Neural progenitor cell (in vitro differentiated cells): ENCODE measurements around the gene CEP120. TPM values are rescaled to one million over a fixed set of nuclear protein-coding genes. Genes with fewer than 3 reads are reported as not detected.
"Not testable (repeated sequence)": the region's sequence is repeated elsewhere in the genome, so short reads cannot be mapped to it uniquely, and the experiment has no call there.

Source experiments
- DNase-seq: peaks from one replicate; pipeline ENCODE4 v3.0.0-alpha.2; 2016; ENCODE audit warnings: low spot score
- H2AFZ ChIP-seq: fragments of 200-600 bp; sonication (generic); replicated peaks from 2 replicates; pipeline ENCODE4 v1.6.1; 2016; ENCODE audit warnings: antibody characterized with exemption
- H3F3A ChIP-seq: fragments of 200-600 bp; sonication (generic); 2 replicates; pipeline ENCODE4 v1.6.1; 2016; ENCODE audit warnings: antibody characterized with exemption, low read depth
- H3K27ac ChIP-seq: fragments of 200-600 bp; sonication (generic); 2 replicates; pipeline ENCODE4 v1.5.1; 2016; ENCODE audit warnings: mild to moderate bottlenecking
- H3K27me3 ChIP-seq: fragments of 200-600 bp; sonication (generic); 2 replicates; pipeline ENCODE4 v1.6.1; 2016; ENCODE audit warnings: mild to moderate bottlenecking, moderate library complexity
- H3K36me3 ChIP-seq: fragments of 200-600 bp; sonication (generic); 2 replicates; pipeline ENCODE4 v1.5.1; 2016
- H3K4me1 ChIP-seq: fragments of 200-600 bp; sonication (generic); 2 replicates; pipeline ENCODE4 v1.6.1; 2016; ENCODE audit warnings: mixed run types
- H3K4me2 ChIP-seq: fragments of 200-600 bp; sonication (generic); 2 replicates; pipeline ENCODE4 v1.6.1; 2016
- H3K4me3 ChIP-seq: fragments of 200-600 bp; sonication (generic); 2 replicates; pipeline ENCODE4 v1.5.1; 2016
- H3K79me2 ChIP-seq: fragments of 200-600 bp; sonication (generic); 2 replicates; pipeline ENCODE4 v1.6.1; 2016; ENCODE audit warnings: low read depth
- H3K9ac ChIP-seq: fragments of 200-600 bp; sonication (generic); 2 replicates; pipeline ENCODE4 v1.6.1; 2016
- H3K9me3 ChIP-seq: fragments of 200-600 bp; sonication (generic); 2 replicates; pipeline ENCODE4 v1.5.1; 2016; ENCODE audit warnings: low read depth
- H4K20me1 ChIP-seq: fragments of 200-600 bp; sonication (generic); 2 replicates; pipeline ENCODE4 v1.6.1; 2016; ENCODE audit warnings: low read depth
- H3K27ac Mint-ChIP-seq: 3 replicates; pipeline ENCODE4 v1.8.0; 2021; ENCODE audit warnings: mixed read lengths
- H3K27me3 Mint-ChIP-seq: 2 replicates; pipeline ENCODE4 v1.8.0; 2022; ENCODE audit warnings: low read depth, mild to moderate bottlenecking, inconsistent platforms, moderate library complexity, mixed read lengths; ENCODE audit not compliant: insufficient read depth
- H3K36me3 Mint-ChIP-seq: 3 replicates; pipeline ENCODE4 v1.8.0; 2021; ENCODE audit warnings: mixed read lengths
- H3K4me1 Mint-ChIP-seq: 3 replicates; pipeline ENCODE4 v1.8.0; 2021; ENCODE audit warnings: mixed read lengths
- H3K4me3 Mint-ChIP-seq: 3 replicates; pipeline ENCODE4 v1.8.0; 2021; ENCODE audit warnings: mild to moderate bottlenecking, moderate library complexity, mixed read lengths
- H3K9me3 Mint-ChIP-seq: 3 replicates; pipeline ENCODE4 v1.8.0; 2020; ENCODE audit warnings: mixed read lengths
- EZH2 ChIP-seq: fragments of 200-600 bp; sonication (generic); IDR thresholded peaks from 2 replicates; pipeline ENCODE4 v1.6.1; 2017; ENCODE audit warnings: antibody characterized with exemption, mild to moderate bottlenecking, moderate library complexity
- EZH2phosphoT487 ChIP-seq: fragments of 200-600 bp; sonication (generic); IDR thresholded peaks from 2 replicates; pipeline ENCODE4 v1.6.1; 2017; ENCODE audit warnings: antibody characterized with exemption
- total RNA-seq: library from RNA; depleted of rRNA; stranded (reverse); fragments of >200 nt; gene quantifications from 2 replicates; pipeline ENCODE4 v1.2.3, GENCODE V29; 2015; ENCODE audit warnings: low replicate concordance
- TF ChIP-seq, protein P1 (sequence below): fragments of 200-600 bp; sonication (generic); IDR thresholded peaks from 2 replicates; pipeline ENCODE4 v1.5.1; 2017; ENCODE audit warnings: antibody characterized with exemption, mild to moderate bottlenecking

CEP120 gene
- total RNA-seq, result 25.2 and 38.5 TPM in 2 replicates

DNA sequence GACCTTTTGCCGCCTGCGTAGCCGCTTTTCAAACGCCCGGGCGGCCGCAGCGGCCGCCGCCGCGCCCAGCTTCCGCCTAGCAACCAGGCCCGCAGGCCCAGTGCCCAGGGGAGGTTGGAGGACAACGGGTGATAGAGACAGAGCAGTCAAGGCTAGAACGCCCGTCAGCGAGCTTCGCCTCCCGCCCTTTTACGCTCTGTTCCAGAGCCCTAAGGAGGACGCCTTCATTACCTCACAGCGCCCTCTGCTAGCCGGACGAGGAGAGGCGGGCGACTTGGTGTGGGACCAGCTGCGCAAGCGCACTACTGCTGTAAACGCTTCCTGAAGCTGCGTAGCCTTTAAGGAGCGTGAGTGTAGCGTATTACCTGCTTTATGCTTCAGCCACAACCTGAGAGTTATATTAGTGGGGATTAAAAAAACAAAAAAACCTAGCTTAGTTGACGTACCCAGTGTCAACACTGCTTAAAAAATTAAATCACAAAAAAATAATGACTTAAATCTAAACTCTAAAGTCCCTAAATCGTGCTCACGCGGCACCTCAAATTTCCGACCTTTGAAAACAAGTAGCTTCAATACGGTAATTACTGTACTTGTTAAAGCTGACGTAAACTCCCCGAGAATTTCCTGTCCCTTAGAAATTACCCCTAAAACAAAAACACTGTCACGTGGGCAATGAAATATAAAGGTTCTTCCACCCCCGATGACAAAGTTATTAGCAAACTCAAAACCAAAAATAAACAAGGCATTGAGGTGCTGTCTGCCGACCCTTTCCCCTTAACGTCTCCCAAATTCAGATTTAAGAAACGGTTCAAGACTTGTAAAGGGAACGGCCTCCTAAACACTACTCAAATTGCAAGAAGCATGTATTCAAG, at the start of gene CEP120:
TSS of gene CEP120 (minus strand) at position 126 of the 872 bp plus-strand sequence. CDS start 405 bp downstream, outside the sequence.
- DNase-seq, result peak; percentile 100
- H3K4me1 ChIP-seq, result peaks cover 17% of the 10 kb centered on the region
- no peaks in the 10 kb centered on the region for H3K27me3 Mint-ChIP-seq
- H3K4me2 ChIP-seq, result peak within 1 kb of the TSS; percentile 94
- TF ChIP-seq, protein P1, sequence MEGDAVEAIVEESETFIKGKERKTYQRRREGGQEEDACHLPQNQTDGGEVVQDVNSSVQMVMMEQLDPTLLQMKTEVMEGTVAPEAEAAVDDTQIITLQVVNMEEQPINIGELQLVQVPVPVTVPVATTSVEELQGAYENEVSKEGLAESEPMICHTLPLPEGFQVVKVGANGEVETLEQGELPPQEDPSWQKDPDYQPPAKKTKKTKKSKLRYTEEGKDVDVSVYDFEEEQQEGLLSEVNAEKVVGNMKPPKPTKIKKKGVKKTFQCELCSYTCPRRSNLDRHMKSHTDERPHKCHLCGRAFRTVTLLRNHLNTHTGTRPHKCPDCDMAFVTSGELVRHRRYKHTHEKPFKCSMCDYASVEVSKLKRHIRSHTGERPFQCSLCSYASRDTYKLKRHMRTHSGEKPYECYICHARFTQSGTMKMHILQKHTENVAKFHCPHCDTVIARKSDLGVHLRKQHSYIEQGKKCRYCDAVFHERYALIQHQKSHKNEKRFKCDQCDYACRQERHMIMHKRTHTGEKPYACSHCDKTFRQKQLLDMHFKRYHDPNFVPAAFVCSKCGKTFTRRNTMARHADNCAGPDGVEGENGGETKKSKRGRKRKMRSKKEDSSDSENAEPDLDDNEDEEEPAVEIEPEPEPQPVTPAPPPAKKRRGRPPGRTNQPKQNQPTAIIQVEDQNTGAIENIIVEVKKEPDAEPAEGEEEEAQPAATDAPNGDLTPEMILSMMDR, result peak; percentile 83
- no peak for TF ChIP-seq EZH2
- peaks cover 43% of the 10 kb centered on the region for H3K79me2 ChIP-seq
- peak within 1 kb of the TSS; percentile 98 for H2AFZ ChIP-seq
- peak within 1 kb of the TSS; percentile 97 for H3K27ac Mint-ChIP-seq
- no peaks in the 10 kb centered on the region for H3K36me3 Mint-ChIP-seq
- no peaks in the 10 kb centered on the region for H3K36me3 ChIP-seq
- no peak within 1 kb of the TSS for H3K4me3 Mint-ChIP-seq
- no peaks in the 10 kb centered on the region for H3K9me3 Mint-ChIP-seq
- H4K20me1 ChIP-seq, result peaks cover 3% of the 10 kb centered on the region
- no peak within 1 kb of the TSS for H3K27ac ChIP-seq
- H3K9me3 ChIP-seq, result no peaks in the 10 kb centered on the region
- H3K9ac ChIP-seq, result peak within 1 kb of the TSS; percentile 65
- no peaks in the 10 kb centered on the region for H3K27me3 ChIP-seq
- H3K4me3 ChIP-seq, result peak within 1 kb of the TSS; percentile 87
- peaks cover 5% of the 10 kb centered on the region for H3K4me1 Mint-ChIP-seq
- H3F3A ChIP-seq, result no peaks in the 10 kb centered on the region

DNA sequence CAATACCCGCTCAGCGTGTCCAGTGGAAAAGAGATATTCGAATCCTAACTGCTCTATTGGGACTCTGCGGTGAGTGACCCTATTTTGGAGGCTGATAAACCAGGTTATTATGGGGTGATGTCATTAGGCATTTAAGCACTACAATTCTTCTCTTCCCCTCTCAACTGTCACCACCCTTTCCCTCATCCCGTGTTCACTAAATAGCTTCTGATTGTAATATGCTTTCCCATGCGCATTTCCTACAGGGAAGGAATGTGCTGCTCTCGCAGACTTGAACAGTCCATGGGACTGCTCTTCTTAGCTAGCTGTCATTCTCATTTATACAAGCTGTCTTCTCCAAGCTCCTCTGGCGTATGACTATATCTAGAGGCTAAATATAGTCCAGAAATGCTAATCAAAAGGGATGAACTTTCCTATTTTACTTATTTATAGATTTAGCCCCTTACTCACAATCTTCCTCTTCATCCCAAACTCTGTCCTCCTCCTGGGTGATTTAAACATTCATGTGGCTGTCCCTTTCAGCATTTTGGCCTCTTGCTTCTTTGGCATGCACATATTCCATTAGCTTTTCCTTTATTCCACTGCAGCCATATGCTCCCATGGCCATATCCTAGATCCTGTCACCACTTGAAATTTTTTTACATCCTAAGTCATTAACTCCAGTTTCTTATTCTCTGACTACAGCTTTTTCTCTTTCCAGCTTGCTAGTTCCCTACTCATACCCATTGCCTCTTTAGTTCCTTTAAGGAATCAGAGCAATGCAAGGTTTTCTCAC, 49.1 kb upstream of the CEP120 start:
- Histone ChIP-seq H3K79me2 (no peaks in the 10 kb centered on the region), H3F3A (no peaks in the 10 kb centered on the region), H3K36me3 (no peaks in the 10 kb centered on the region), H2AFZ (no peak overlapping the region), H3K4me3 (no peak overlapping the region), H4K20me1 (no peaks in the 10 kb centered on the region), H3K4me2 (no peak overlapping the region), H3K4me1 (no peaks in the 10 kb centered on the region), H3K27ac (no peak overlapping the region), H3K27me3 (peaks cover 8% of the 10 kb centered on the region), H3K9ac (no peak overlapping the region), H3K9me3 (no peaks in the 10 kb centered on the region)
- Mint-ChIP-seq H3K27ac (no peak overlapping the region), H3K36me3 (no peaks in the 10 kb centered on the region), H3K9me3 (no peaks in the 10 kb centered on the region), H3K4me3 (no peak overlapping the region), H3K27me3 (peaks cover 2% of the 10 kb centered on the region), H3K4me1 (peaks cover 5% of the 10 kb centered on the region)
- TF ChIP-seq, protein P1, result no peak
- TF ChIP-seq EZH2phosphoT487, result no peak
- TF ChIP-seq EZH2, result no peak
- no peak for DNase-seq

DNA sequence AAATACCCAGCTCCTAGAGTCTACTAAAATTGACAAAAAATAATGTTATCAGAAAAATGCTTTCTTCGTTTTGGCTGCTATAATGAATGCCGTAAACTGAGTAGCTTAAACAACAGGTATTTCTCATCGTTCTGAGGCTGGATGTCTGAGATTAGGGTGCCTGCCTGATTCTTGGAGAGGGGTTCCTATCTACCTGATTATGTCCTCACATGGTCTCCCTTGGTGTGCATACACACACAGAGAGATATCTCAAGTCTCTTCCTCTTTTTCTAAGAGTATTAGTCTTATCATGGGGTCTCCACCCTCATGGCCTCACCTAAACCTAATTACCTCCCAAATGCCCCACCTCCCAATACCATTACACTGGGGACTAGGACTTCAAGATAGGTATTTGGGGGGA, 48.2 kb upstream of the CEP120 start:
- peaks cover 3% of the 10 kb centered on the region for H3K9me3 Mint-ChIP-seq
- no peak for TF ChIP-seq EZH2phosphoT487
- no peak for TF ChIP-seq EZH2
- TF ChIP-seq, protein P1, result no peak
- Histone ChIP-seq H4K20me1 (no peaks in the 10 kb centered on the region), H3K4me2 (no peak overlapping the region), H3K79me2 (no peaks in the 10 kb centered on the region), H3K4me3 (no peak overlapping the region), H3K4me1 (no peaks in the 10 kb centered on the region), H3F3A (no peaks in the 10 kb centered on the region), H3K27me3 (peaks cover 8% of the 10 kb centered on the region), H2AFZ (no peak overlapping the region), H3K9me3 (no peaks in the 10 kb centered on the region), H3K27ac (no peak overlapping the region), H3K36me3 (no peaks in the 10 kb centered on the region), H3K9ac (no peak overlapping the region)
- no peak overlapping the region for H3K27ac Mint-ChIP-seq
- peaks cover 4% of the 10 kb centered on the region for H3K27me3 Mint-ChIP-seq
- H3K4me3 Mint-ChIP-seq, result no peak overlapping the region
- H3K4me1 Mint-ChIP-seq, result peaks cover 5% of the 10 kb centered on the region
- DNase-seq, result no peak
- H3K36me3 Mint-ChIP-seq, result no peaks in the 10 kb centered on the region

DNA sequence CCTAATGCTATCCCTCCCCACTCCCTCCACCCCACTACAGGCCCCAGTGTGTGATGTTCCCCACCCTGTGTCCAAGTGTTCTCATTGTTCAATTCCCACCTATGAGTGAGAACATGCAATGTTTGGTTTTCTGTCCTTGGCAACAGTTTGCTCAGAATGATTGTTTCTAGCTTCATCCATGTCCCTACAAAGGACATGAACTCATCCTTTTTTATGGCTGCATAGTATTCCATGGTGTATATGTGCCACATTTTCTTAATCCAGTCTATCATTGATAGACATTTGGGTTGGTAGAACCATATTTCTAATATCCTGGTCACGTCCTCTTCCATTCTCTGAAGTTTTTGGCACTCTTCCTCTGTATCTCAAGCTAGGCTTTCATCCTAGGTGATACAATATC, 43.6 kb upstream of the CEP120 start:
- not testable (repeated sequence) for H3K36me3 Mint-ChIP-seq, H2AFZ ChIP-seq, DNase-seq, H3K4me3 Mint-ChIP-seq, H3K9me3 ChIP-seq, H3K4me3 ChIP-seq, H3K4me1 Mint-ChIP-seq, H3K9me3 Mint-ChIP-seq, H3K79me2 ChIP-seq, H4K20me1 ChIP-seq, H3K4me1 ChIP-seq, H3K27me3 Mint-ChIP-seq, H3F3A ChIP-seq, H3K27me3 ChIP-seq, H3K27ac ChIP-seq, H3K36me3 ChIP-seq, H3K4me2 ChIP-seq, H3K9ac ChIP-seq, H3K27ac Mint-ChIP-seq
